Prostate gland (tissue), 2 donors: ENCODE results near the gene PRND. TPM values are rescaled to one million over a fixed set of nuclear protein-coding genes. Genes with fewer than 3 reads are reported as not detected.

Experiments used
- DNase-seq: peaks from one replicate; pipeline ENCODE4 v3.0.0-alpha.2; 2019; ENCODE audit warnings: low spot score
- H3K27ac ChIP-seq, 2 donors: fragments of 200-600 bp; sonication (generic); 2 replicates each; pipeline ENCODE4 v1.5.1; 2017 to 2019
- H3K27me3 ChIP-seq: fragments of 200-600 bp; sonication (generic); replicated peaks from 2 replicates; pipeline ENCODE4 v1.5.1; 2019; ENCODE audit not compliant: insufficient read depth
- H3K36me3 ChIP-seq, 2 donors: fragments of 200-600 bp; sonication (generic); 1 replicate in 1 of 2; 2 replicates in 1 of 2; pipeline versions ENCODE4 v1.5.1 to v1.8.1; 2017 to 2019
- H3K4me1 ChIP-seq: fragments of 200-600 bp; sonication (generic); replicated peaks from 2 replicates; pipeline ENCODE4 v1.5.1; 2019
- H3K4me3 ChIP-seq, 2 donors: fragments of 200-600 bp; sonication (generic); 2 replicates each; pipeline ENCODE4 v1.5.1; 2017 to 2019
- H3K9me3 ChIP-seq: fragments of 200-600 bp; sonication (generic); 2 replicates; pipeline ENCODE4 v1.5.1; 2017
- CTCF ChIP-seq, 4 experiments: fragments of 200-600 bp in 2 of 4; fragments of 450-650 bp in 2 of 4; sonication (generic) in 2 of 4; IDR thresholded peaks; 1 replicate in 3 of 4; 2 replicates in 1 of 4; pipeline ENCODE4 v1.5.1; 2016 to 2019; ENCODE audit warnings: antibody characterized with exemption in 4 of 4, mild to moderate bottlenecking in 2 of 4, moderate library complexity in 2 of 4
- POLR2A ChIP-seq: fragments of 450-650 bp; IDR thresholded peaks from one replicate; pipeline ENCODE4 v1.6.1; 2016; ENCODE audit warnings: antibody characterized with exemption, mild to moderate bottlenecking
- POLR2AphosphoS5 ChIP-seq: sonication (generic); formaldehyde crosslinking; IDR thresholded peaks from one replicate; pipeline ENCODE4 v1.6.1; 2017; ENCODE audit warnings: antibody characterized with exemption
- WGBS: methylation state at CpG from one replicate; pipeline ENCODE4 v1.1.5; 2018; 5-methylcytosine and 5-hydroxymethylcytosine counted together
- intact Hi-C: fragments of 100-400 bp; cut with DNase I; formaldehyde crosslinking; loops from one replicate; pipeline ENCODE4 v1.14.2; 2022
- total RNA-seq, 2 donors: library from RNA; depleted of rRNA; stranded (reverse); fragments of >200 nt; gene quantifications; one replicate each; pipeline ENCODE4 v1.1.0, GENCODE V29; 2016

PRND gene
- total RNA-seq, 2 donors from 2014 or later, result 589 TPM; not detected in 1

- intact Hi-C loops, result no loop called here
- WGBS, result 84% methylated on average over 7 of the region's 7 CpGs
- Histone ChIP-seq H3K36me3 (peaks cover 0 to 5% of the 10 kb centered on the region in 2 donors), H3K4me3 (no peak overlapping the region), H3K27ac (no peak overlapping the region), H3K4me1 (no peaks in the 10 kb centered on the region), H3K27me3 (no peaks in the 10 kb centered on the region), H3K9me3 (no peaks in the 10 kb centered on the region)
- DNase-seq, result no peak
- TF ChIP-seq POLR2A (no peak), CTCF (IDR thresholded peaks at IDR 0.05) (no peak)
Observed at GRCh38 chr20:4697189-4697830, 24.4 kb upstream of the PRND start.

GRCh38 chr20:4697831-4698221, 23.9 kb upstream of the PRND start:
- Histone ChIP-seq H3K4me1 (no peaks in the 10 kb centered on the region), H3K27me3 (no peaks in the 10 kb centered on the region), H3K27ac (no peak overlapping the region), H3K4me3 (no peak overlapping the region), H3K36me3 (peaks cover 0 to 5% of the 10 kb centered on the region in 2 donors), H3K9me3 (no peaks in the 10 kb centered on the region)
- intact Hi-C loops, result no loop called here
- TF ChIP-seq POLR2A (no peak), POLR2AphosphoS5 (no peak), CTCF (IDR thresholded peaks at IDR 0.05) (no peak)
- WGBS, result 88% methylated on average over 2 of the region's 2 CpGs
- no peak for DNase-seq

GRCh38 chr20:4699216-4699615, 22.5 kb upstream of the PRND start:
- H3K27me3 ChIP-seq, result no peaks in the 10 kb centered on the region
- H3K4me1 ChIP-seq, result no peaks in the 10 kb centered on the region
- no peak for DNase-seq
- H3K4me3 ChIP-seq, result no peak overlapping the region
- intact Hi-C loops, result no loop called here
- TF ChIP-seq CTCF (IDR thresholded peaks at IDR 0.05), result no peak
- TF ChIP-seq POLR2A, result no peak
- TF ChIP-seq POLR2AphosphoS5, result no peak
- H3K36me3 ChIP-seq, result peaks cover 0 to 5% of the 10 kb centered on the region in 2 donors
- 97% methylated on average over 9 of the region's 9 CpGs for WGBS
- H3K27ac ChIP-seq, result no peak overlapping the region
- no peaks in the 10 kb centered on the region for H3K9me3 ChIP-seq

- no peaks in the 10 kb centered on the region for H3K27me3 ChIP-seq
- TF ChIP-seq POLR2A (no peak), POLR2AphosphoS5 (no peak), CTCF (IDR thresholded peaks at IDR 0.05) (no peak)
- H3K36me3 ChIP-seq, result peaks cover 0 to 5% of the 10 kb centered on the region in 2 donors
- intact Hi-C loops, result no loop called here
- no peaks in the 10 kb centered on the region for H3K9me3 ChIP-seq
- no peak overlapping the region for H3K27ac ChIP-seq
- 95% methylated on average over 3 of the region's 3 CpGs for WGBS
- H3K4me1 ChIP-seq, result no peaks in the 10 kb centered on the region
- H3K4me3 ChIP-seq, result no peak overlapping the region
- no peak for DNase-seq
Observed at GRCh38 chr20:4699957-4700356, 21.8 kb upstream of the PRND start.

GRCh38 chr20:4702562-4703280, 19.0 kb upstream of the PRND start:
- WGBS, result 67% methylated on average over 7 of the region's 7 CpGs
- H3K4me1 ChIP-seq, result no peaks in the 10 kb centered on the region
- intact Hi-C loops, result no loop called here
- H3K4me3 ChIP-seq, result no peak overlapping the region
- H3K36me3 ChIP-seq, result peaks cover 0 to 5% of the 10 kb centered on the region in 2 donors
- TF ChIP-seq CTCF (IDR thresholded peaks at IDR 0.05) (no peak), POLR2AphosphoS5 (no peak), POLR2A (no peak)
- H3K27ac ChIP-seq, result no peak overlapping the region
- H3K9me3 ChIP-seq, result no peaks in the 10 kb centered on the region
- no peaks in the 10 kb centered on the region for H3K27me3 ChIP-seq
- no peak for DNase-seq
